Stimulated activated CD8-positive, alpha-beta memory T cell treated with anti-CD3 and anti-CD28 coated beads, Interleukin-15, amount 100 ng/mL, for 48 hours (primary cell): ENCODE measurements around the gene CADM4.
A peak's percentile ranks its signal among the peaks of the same experiment; 100 is the strongest.

Experiments used
- DNase-seq, 2 donors: peaks; one replicate each; pipeline ENCODE4 v3.0.0-alpha.2; 2020; ENCODE audit warnings: low read depth in 2 of 2

Gene CADM4

GRCh38 chr19:43586346-43586745 lies 53.3 kb downstream of the CADM4 start:
- DNase-seq = no peak

GRCh38 chr19:43584484-43584883 lies 55.2 kb downstream of the CADM4 start:
- DNase-seq = no peak

- no peak for DNase-seq
Observed at GRCh38 chr19:43582495-43582894, 57.2 kb downstream of the CADM4 start.

DNA sequence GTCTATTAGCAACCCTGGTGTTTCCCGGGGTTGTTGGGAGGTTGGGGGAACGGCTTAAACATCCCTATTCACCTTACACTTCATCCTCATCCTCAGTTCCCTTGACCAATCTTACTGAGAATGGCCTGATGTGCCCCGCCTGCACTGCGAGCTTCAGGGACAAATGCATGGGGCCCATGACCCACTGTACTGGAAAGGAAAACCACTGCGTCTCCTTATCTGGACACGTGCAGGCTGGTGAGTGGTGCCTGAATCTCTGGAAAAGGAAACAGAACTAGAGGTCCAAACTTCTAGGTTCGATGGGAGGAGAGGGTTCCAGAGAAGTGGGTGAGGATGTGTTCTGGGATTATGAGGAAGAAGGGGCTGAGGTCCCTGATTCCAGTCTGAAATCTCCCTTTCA lies 58.2 kb downstream of the CADM4 start:
- no peak for DNase-seq

GRCh38 chr19:43578787-43579186 lies 60.9 kb downstream of the CADM4 start:
- DNase-seq = no peak

- no peak for DNase-seq
Observed at GRCh38 chr19:43575955-43576878, 63.4 kb downstream of the CADM4 start.

DNA sequence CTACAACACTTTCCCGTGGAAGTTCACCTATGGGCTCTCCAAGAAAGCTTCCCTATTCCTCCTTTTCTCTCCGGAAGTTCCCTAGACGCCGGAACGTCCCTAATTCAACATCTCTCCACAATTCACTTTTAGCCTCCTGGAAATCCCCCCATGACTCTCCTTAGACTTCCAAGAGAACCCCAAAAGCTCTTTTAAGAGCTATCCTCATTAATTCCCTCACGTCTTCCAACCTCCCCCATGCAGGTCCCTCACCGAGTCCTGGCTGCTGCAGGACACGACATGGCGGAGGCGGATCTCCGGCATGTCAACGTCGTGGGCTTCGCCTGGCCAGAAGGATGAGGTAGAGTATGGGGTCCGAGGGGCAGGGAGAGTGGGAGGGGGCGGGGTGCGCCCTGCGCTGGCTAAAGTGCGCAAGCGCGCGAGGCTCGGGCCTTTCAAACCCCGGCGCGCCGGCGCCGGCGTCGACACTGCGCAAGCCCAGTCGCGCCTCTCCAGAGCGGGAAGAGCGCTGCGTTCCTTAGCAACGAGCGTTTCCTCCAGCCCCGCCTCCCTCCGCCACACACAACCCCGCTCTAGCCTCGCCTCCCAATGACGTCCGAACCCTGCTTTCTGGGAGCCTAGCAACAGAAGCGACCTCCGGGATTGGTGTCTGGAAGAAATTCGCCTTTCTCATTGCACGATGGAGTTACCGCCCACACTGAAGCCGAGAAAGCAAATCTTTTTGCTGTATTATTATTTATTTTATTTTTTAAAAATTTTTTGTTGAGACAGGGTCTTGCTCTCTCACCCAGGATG lies 64.3 kb downstream of the CADM4 start, which contains the start of the genes PINLYP and XRCC1:
TSS of gene PINLYP (plus strand) at position 646 of the 795 bp plus-strand sequence. CDS start 1,391 bp downstream, outside the sequence.
TSS of gene XRCC1 (minus strand) at position 372 of the 795 bp plus-strand sequence. CDS start at position 303, 69 bp downstream.
- DNase-seq = peak; percentile 95 to 96

DNA sequence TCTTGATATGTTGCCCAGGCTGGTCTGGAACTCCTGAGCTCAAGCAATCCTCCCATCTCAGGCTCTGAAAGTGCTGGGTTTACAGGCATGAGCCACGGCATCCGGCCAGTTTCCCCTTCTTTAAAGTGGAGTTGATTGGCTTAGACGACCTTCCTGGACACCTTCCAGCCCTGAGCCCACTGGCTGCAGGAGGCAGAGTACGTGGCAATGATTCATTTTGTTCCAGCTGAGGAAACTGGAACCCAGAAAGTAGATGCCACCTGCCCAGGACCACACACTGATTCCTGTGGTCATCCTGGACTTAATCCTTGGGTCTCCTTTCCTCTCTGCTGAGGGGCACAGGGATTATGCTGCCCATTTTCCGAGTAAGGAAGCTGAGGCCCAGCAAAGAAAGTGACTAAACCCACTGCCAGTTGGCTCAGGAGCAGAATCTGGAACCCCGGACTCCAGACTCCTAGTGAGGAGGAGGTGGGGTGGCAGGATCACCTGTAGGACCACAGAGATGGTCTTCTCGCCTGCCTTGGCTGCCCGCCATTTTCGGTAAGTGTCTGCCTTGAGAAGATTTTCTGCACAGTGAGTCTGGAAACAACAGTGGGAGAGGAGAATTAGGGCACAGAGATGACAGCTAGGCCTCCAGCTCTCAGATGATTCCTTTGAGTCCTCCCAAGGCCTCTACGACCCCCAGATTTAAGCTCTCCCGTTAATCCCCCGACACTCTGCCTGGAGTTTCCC lies 65.1 kb downstream of the CADM4 start:
- no peak for DNase-seq
